DND-41 (cell line): ENCODE data around the gene EYS.

Experiments used
- CTCF ChIP-seq: IDR thresholded peaks from 2 replicates; pipeline ENCODE4 v1.5.1; 2012; ENCODE audit warnings: borderline replicate concordance, low read length, moderate library complexity, mild to moderate bottlenecking; ENCODE audit not compliant: poor library complexity, severe bottlenecking; ENCODE audit errors: extremely low read depth
- EZH2 ChIP-seq: IDR thresholded peaks from 3 replicates; pipeline ENCODE4 v1.6.1; 2012; ENCODE audit warnings: borderline replicate concordance, low read depth, mild to moderate bottlenecking, moderate library complexity, low read length, inconsistent platforms; ENCODE audit not compliant: severe bottlenecking

- TF ChIP-seq CTCF (no peak), EZH2 (no peak)
These were observed 1278.8 kb downstream of the EYS start for GRCh38 chr6:64428186-64428585.
